Measurements from ENCODE around the gene NBAS.

The NBAS gene

GRCh38 chr2:15316370-15316814, 244.7 kb downstream of the NBAS start:
- no peak overlapping the region for H3K4me3 ChIP-seq (ENCODE audit: low read depth, low read length)
- ChIA-PET POLR2A (no interaction called here), CTCF (no interaction called here)
- TF ChIP-seq, protein P1, sequence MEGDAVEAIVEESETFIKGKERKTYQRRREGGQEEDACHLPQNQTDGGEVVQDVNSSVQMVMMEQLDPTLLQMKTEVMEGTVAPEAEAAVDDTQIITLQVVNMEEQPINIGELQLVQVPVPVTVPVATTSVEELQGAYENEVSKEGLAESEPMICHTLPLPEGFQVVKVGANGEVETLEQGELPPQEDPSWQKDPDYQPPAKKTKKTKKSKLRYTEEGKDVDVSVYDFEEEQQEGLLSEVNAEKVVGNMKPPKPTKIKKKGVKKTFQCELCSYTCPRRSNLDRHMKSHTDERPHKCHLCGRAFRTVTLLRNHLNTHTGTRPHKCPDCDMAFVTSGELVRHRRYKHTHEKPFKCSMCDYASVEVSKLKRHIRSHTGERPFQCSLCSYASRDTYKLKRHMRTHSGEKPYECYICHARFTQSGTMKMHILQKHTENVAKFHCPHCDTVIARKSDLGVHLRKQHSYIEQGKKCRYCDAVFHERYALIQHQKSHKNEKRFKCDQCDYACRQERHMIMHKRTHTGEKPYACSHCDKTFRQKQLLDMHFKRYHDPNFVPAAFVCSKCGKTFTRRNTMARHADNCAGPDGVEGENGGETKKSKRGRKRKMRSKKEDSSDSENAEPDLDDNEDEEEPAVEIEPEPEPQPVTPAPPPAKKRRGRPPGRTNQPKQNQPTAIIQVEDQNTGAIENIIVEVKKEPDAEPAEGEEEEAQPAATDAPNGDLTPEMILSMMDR (IDR thresholded peaks at IDR 0.05; ENCODE audit: insufficient read depth, low read length, missing control alignments) = no peak
- DNase-seq (ENCODE audit: low read depth, low spot score) = no peak

DNA sequence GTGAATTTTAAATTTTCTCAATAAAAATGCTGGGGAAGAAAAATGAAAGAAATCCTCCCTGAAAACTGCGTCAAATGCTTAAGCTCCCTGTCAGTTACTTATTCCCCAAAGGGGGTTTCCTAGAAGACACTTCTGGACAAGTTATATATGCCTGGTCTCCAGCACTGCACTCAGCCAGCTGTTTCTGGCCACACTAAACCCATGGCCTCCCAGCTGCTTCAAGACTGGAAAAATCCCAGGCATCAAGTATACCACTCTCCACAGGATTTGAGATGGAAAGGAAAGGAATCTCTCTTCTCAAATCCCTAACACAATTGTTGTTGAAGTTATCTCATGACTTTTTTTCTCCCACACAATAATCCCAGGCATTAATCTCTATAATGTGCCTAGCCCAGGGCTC, 245.7 kb downstream of the NBAS start:
- POLR2A ChIA-PET = no interaction called here
- DNase-seq (ENCODE audit: low read depth, low spot score) = no peak
- TF ChIP-seq, protein P1 (IDR thresholded peaks at IDR 0.05; ENCODE audit: insufficient read depth, low read length, missing control alignments) = no peak
- CTCF ChIA-PET = no interaction called here
- H3K4me3 ChIP-seq (ENCODE audit: low read depth, low read length) = no peak overlapping the region

- CTCF ChIA-PET = interaction anchor here (1.0 kb wide), 1 partner anchor 13 kb away, joined by 3 read pairs; no protein-coding TSS in a partner anchor
- POLR2A ChIA-PET = no interaction called here
- no peak for DNase-seq (ENCODE audit: low read depth, low spot score)
- H3K4me3 ChIP-seq (ENCODE audit: low read depth, low read length) = no peak overlapping the region
- TF ChIP-seq, protein P1 (IDR thresholded peaks at IDR 0.05; ENCODE audit: insufficient read depth, low read length, missing control alignments) = no peak
Measured at GRCh38 chr2:15313657-15314056, 247.5 kb downstream of the NBAS start.

GRCh38 chr2:15311926-15312325, 249.2 kb downstream of the NBAS start:
- POLR2A ChIA-PET = no interaction called here
- CTCF ChIA-PET = no interaction called here

GRCh38 chr2:15311201-15311907, 249.8 kb downstream of the NBAS start:
- POLR2A ChIA-PET = no interaction called here
- H3K4me3 ChIP-seq (ENCODE audit: low read depth, low read length) = no peak overlapping the region
- CTCF ChIA-PET = no interaction called here
- TF ChIP-seq, protein P1 (IDR thresholded peaks at IDR 0.05; ENCODE audit: insufficient read depth, low read length, missing control alignments) = no peak
- no peak for DNase-seq (ENCODE audit: low read depth, low spot score)

More at GRCh38 chr2:15311926-15312325, 249.2 kb downstream of the NBAS start:
- TF ChIP-seq, protein P1 (IDR thresholded peaks at IDR 0.05; ENCODE audit: insufficient read depth, low read length, missing control alignments) = no peak
- no peak overlapping the region for H3K4me3 ChIP-seq (ENCODE audit: low read depth, low read length)
- DNase-seq (ENCODE audit: low read depth, low spot score) = no peak

DNA sequence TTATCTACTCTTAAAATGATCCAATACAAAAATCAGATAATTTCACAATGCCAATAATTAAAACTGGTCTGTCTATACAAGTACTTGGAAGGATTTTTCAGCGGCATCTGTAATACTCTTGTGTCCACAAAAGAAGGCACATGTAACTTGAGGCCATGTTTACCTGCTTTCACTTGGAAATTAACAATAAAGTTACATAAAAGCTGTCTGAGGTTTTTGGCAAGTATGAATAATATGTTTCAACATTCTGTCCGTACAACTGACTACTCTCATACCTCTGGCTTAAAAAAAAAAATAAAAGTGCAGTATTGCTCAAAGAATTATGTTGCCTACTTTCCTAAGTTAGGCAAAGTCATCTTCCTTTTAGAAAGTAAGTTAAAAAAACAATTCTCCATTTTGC, 253.6 kb downstream of the NBAS start:
- TF ChIP-seq, protein P1 (IDR thresholded peaks at IDR 0.05; ENCODE audit: insufficient read depth, low read length, missing control alignments) = no peak
- ChIA-PET POLR2A (no interaction called here), CTCF (no interaction called here)
- H3K4me3 ChIP-seq (ENCODE audit: low read depth, low read length) = no peak overlapping the region
- DNase-seq (ENCODE audit: low read depth, low spot score) = no peak

Measured in AG04449 (cell line).